HG02970 (cell line): ENCODE measurements around the gene MYPN.

Source experiments
- ATAC-seq: cut with Tn5 transposase; IDR thresholded peaks from one replicate; pipeline ENCODE4 v1.9.1; 2021; ENCODE audit warnings: mild to moderate bottlenecking, moderate library complexity, moderate number of reproducible peaks; ENCODE audit not compliant: unreplicated experiment, low FRiP score

The MYPN gene

GRCh38 chr10:68092512-68092911 lies 16.8 kb upstream of the MYPN start:
- ATAC-seq, result no peak

- no peak for ATAC-seq
Observed at GRCh38 chr10:68095153-68095552, 14.1 kb upstream of the MYPN start.

GRCh38 chr10:68096913-68097516 lies 12.3 kb upstream of the MYPN start:
- no peak for ATAC-seq

- ATAC-seq, result no peak
Observed at GRCh38 chr10:68099736-68100135, 9.6 kb upstream of the MYPN start.

GRCh38 chr10:68101066-68101465 lies 8.2 kb upstream of the MYPN start:
- ATAC-seq, result no peak

- ATAC-seq, result no peak
Observed at GRCh38 chr10:68103261-68103878, 5.9 kb upstream of the MYPN start.

GRCh38 chr10:68103901-68104300 lies 5.4 kb upstream of the MYPN start:
- ATAC-seq, result no peak

- no peak for ATAC-seq
Observed at GRCh38 chr10:68105820-68106219, 3.5 kb upstream of the MYPN start.

GRCh38 chr10:68106656-68107055 lies 2.6 kb upstream of the MYPN start:
- no peak for ATAC-seq

GRCh38 chr10:68107651-68108050 lies 1.6 kb upstream of the MYPN start:
- ATAC-seq, result no peak

- no peak for ATAC-seq
Observed at GRCh38 chr10:68108051-68108450, 1.2 kb upstream of the MYPN start.

GRCh38 chr10:68108653-68109052 lies 635 bp upstream of the MYPN start:
- ATAC-seq, result no peak

GRCh38 chr10:68110027-68110426 lies 739 bp downstream of the MYPN start:
- no peak for ATAC-seq

GRCh38 chr10:68111584-68111983 lies 2.3 kb downstream of the MYPN start:
- no peak for ATAC-seq

GRCh38 chr10:68112837-68113236 lies 3.5 kb downstream of the MYPN start:
- no peak for ATAC-seq

- ATAC-seq, result no peak
Observed at GRCh38 chr10:68118657-68119056, 9.4 kb downstream of the MYPN start.

- ATAC-seq, result no peak
Observed at GRCh38 chr10:68121020-68121743, 11.9 kb downstream of the MYPN start.

GRCh38 chr10:68121852-68122251 lies 12.6 kb downstream of the MYPN start:
- ATAC-seq, result no peak

- ATAC-seq, result no peak
Observed at GRCh38 chr10:68124718-68125117, 15.4 kb downstream of the MYPN start.

- ATAC-seq, result no peak
Observed at GRCh38 chr10:68125772-68126171, 16.5 kb downstream of the MYPN start.

- ATAC-seq, result no peak
Observed at GRCh38 chr10:68128015-68128414, 18.7 kb downstream of the MYPN start.

- ATAC-seq, result no peak
Observed at GRCh38 chr10:68132391-68132790, 23.1 kb downstream of the MYPN start.
